ENCODE data around the gene PRKCA.

- TF ChIP-seq, protein P1, sequence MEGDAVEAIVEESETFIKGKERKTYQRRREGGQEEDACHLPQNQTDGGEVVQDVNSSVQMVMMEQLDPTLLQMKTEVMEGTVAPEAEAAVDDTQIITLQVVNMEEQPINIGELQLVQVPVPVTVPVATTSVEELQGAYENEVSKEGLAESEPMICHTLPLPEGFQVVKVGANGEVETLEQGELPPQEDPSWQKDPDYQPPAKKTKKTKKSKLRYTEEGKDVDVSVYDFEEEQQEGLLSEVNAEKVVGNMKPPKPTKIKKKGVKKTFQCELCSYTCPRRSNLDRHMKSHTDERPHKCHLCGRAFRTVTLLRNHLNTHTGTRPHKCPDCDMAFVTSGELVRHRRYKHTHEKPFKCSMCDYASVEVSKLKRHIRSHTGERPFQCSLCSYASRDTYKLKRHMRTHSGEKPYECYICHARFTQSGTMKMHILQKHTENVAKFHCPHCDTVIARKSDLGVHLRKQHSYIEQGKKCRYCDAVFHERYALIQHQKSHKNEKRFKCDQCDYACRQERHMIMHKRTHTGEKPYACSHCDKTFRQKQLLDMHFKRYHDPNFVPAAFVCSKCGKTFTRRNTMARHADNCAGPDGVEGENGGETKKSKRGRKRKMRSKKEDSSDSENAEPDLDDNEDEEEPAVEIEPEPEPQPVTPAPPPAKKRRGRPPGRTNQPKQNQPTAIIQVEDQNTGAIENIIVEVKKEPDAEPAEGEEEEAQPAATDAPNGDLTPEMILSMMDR (IDR thresholded peaks at IDR 0.05; ENCODE audit: insufficient read depth, low read length) = no peak
- no peak for TF ChIP-seq POLR2AphosphoS5 (IDR thresholded peaks at IDR 0.05; ENCODE audit: low read depth)
- TF ChIP-seq, protein P2, sequence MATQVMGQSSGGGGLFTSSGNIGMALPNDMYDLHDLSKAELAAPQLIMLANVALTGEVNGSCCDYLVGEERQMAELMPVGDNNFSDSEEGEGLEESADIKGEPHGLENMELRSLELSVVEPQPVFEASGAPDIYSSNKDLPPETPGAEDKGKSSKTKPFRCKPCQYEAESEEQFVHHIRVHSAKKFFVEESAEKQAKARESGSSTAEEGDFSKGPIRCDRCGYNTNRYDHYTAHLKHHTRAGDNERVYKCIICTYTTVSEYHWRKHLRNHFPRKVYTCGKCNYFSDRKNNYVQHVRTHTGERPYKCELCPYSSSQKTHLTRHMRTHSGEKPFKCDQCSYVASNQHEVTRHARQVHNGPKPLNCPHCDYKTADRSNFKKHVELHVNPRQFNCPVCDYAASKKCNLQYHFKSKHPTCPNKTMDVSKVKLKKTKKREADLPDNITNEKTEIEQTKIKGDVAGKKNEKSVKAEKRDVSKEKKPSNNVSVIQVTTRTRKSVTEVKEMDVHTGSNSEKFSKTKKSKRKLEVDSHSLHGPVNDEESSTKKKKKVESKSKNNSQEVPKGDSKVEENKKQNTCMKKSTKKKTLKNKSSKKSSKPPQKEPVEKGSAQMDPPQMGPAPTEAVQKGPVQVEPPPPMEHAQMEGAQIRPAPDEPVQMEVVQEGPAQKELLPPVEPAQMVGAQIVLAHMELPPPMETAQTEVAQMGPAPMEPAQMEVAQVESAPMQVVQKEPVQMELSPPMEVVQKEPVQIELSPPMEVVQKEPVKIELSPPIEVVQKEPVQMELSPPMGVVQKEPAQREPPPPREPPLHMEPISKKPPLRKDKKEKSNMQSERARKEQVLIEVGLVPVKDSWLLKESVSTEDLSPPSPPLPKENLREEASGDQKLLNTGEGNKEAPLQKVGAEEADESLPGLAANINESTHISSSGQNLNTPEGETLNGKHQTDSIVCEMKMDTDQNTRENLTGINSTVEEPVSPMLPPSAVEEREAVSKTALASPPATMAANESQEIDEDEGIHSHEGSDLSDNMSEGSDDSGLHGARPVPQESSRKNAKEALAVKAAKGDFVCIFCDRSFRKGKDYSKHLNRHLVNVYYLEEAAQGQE (IDR thresholded peaks at IDR 0.05; ENCODE audit: insufficient replicate concordance, low read depth) = no peak
These were observed 437.8 kb downstream of the PRKCA start for GRCh38 chr17:66740226-66740625.

Measured in HL-60 (cell line).